ENCODE data around the gene TNS2.
A peak's percentile ranks its signal among the peaks of the same experiment; 100 is the strongest.

Gene TNS2, protein sequence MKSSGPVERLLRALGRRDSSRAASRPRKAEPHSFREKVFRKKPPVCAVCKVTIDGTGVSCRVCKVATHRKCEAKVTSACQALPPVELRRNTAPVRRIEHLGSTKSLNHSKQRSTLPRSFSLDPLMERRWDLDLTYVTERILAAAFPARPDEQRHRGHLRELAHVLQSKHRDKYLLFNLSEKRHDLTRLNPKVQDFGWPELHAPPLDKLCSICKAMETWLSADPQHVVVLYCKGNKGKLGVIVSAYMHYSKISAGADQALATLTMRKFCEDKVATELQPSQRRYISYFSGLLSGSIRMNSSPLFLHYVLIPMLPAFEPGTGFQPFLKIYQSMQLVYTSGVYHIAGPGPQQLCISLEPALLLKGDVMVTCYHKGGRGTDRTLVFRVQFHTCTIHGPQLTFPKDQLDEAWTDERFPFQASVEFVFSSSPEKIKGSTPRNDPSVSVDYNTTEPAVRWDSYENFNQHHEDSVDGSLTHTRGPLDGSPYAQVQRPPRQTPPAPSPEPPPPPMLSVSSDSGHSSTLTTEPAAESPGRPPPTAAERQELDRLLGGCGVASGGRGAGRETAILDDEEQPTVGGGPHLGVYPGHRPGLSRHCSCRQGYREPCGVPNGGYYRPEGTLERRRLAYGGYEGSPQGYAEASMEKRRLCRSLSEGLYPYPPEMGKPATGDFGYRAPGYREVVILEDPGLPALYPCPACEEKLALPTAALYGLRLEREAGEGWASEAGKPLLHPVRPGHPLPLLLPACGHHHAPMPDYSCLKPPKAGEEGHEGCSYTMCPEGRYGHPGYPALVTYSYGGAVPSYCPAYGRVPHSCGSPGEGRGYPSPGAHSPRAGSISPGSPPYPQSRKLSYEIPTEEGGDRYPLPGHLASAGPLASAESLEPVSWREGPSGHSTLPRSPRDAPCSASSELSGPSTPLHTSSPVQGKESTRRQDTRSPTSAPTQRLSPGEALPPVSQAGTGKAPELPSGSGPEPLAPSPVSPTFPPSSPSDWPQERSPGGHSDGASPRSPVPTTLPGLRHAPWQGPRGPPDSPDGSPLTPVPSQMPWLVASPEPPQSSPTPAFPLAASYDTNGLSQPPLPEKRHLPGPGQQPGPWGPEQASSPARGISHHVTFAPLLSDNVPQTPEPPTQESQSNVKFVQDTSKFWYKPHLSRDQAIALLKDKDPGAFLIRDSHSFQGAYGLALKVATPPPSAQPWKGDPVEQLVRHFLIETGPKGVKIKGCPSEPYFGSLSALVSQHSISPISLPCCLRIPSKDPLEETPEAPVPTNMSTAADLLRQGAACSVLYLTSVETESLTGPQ (N-terminal part only)

DNA sequence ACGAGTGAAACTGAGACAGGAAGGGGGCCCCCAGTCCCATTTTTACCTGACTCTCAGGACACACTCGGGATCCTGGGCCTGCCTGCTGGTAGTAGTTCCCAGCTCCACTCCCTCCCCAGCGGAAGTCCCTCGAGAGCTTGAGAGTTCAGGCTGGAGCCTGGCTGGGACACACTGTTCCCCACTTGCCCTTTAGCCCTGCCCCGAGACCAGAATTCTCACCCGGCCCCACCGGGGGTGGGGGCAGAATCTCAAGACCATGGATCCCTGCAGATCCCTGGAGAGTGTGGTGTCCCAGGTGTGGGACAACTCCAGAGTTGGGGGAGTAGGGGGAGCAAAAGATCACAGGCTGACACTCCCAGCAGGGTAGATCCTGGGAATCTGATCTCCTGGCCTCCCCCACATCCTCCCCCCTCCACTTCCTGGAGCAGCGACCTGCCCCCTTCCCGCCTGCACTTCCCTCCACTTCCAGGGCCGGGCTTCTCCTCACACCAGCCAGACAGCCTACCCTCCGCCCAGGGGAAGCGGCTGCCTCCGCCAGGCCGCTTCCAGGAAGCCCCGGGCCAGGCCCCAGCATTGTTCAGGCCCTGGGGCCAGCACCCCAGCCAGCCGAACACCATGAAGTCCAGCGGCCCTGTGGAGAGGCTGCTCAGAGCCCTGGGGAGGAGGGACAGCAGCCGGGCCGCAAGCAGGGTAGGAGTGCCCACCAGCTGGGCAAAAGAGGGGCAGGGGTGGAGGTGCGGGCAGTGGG is at the start of gene TNS2:
TSS of gene TNS2 (plus strand) at position 495 of the 748 bp plus-strand sequence. CDS start at position 616, 121 bp downstream.
- H3K9me3 Mint-ChIP-seq = no peaks in the 10 kb centered on the region
- H3K36me3 Mint-ChIP-seq (ENCODE audit: low read depth) = peaks cover 1% of the 10 kb centered on the region
- peak; percentile 69 for DNase-seq
- H3K4me1 Mint-ChIP-seq = peaks cover 80% of the 10 kb centered on the region
- H3K27me3 Mint-ChIP-seq (ENCODE audit: low read depth, poor library complexity) = peaks cover 7% of the 10 kb centered on the region
- TF ChIP-seq CTCF (IDR thresholded peaks at IDR 0.05) = no peak
- peak within 1 kb of the TSS; percentile 82 for H3K4me3 Mint-ChIP-seq
- peak within 1 kb of the TSS; percentile 99 for H3K27ac Mint-ChIP-seq

DNA sequence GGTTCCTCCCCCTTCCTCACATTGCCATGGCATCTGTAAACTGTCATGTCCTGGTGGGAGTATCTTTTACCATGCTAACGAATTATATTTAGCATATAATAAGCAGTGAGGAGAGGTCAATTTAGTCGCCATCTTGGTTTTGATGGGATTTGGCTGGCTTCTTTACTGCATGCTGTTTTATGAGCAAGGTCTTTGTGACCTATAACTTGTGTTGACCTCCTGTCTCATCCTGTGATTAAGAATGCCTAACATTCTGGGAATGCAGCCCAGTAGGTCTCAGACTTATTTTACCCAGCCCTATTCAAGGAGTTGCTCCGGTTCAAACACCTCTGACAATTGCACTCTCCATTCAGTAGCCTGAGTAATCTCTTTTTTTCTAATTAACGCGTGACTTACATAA is 45.7 kb upstream of the TNS2 start:
- peaks cover 41% of the 10 kb centered on the region for H3K4me1 Mint-ChIP-seq
- H3K4me3 Mint-ChIP-seq = peak overlapping the region; percentile 97
- no peak for TF ChIP-seq CTCF (IDR thresholded peaks at IDR 0.05)
- H3K9me3 Mint-ChIP-seq = no peaks in the 10 kb centered on the region
- no peak overlapping the region for H3K27ac Mint-ChIP-seq
- H3K27me3 Mint-ChIP-seq (ENCODE audit: low read depth, poor library complexity) = peaks cover 11% of the 10 kb centered on the region
- no peak for DNase-seq
- peaks cover 13% of the 10 kb centered on the region for H3K36me3 Mint-ChIP-seq (ENCODE audit: low read depth)

GRCh38 chr12:53004582-53004981 is 45.3 kb upstream of the TNS2 start:
- Mint-ChIP-seq H3K27me3 (ENCODE audit: low read depth, poor library complexity) (peaks cover 9% of the 10 kb centered on the region), H3K4me3 (peak overlapping the region; percentile 97), H3K36me3 (ENCODE audit: low read depth) (peaks cover 16% of the 10 kb centered on the region), H3K4me1 (peaks cover 43% of the 10 kb centered on the region), H3K9me3 (no peaks in the 10 kb centered on the region), H3K27ac (peak overlapping the region; percentile 11)
- DNase-seq = no peak
- TF ChIP-seq CTCF (IDR thresholded peaks at IDR 0.05) = no peak

DNA sequence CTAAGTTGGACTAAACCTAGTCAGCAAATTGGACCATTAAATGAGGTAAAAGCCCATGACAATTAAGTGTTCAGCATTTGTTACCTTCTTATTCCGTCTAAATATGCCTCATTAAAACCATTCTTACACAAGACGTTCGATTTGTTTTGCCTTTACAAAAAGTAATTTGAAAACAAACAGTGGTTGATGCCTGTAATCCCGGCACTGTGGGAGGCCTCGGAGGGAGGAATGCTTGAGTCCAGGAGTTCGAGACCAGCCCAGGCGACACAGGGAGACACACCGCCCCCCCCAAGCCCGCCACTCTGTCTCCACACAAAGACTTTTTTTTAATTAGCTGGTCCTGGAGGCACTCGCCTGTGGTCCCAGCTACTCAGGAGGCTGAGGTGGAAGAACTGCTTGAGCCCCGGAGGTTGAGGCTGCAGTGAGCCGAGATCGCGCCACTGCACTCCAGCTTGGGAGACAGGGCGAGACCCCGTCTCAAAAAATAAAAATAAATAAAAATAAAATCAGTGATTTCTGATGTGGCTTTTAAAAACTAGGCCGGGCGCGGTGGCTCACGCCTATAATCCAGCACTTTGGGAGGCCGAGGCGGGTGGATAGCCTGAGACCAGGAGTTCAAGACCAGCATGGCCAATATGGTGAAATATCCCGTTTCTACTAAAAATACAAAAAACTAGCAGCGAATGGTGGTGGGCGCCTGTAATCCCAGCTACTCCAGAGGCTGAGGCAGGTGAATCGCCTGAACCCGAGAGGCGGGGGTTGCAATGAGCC is 44.5 kb upstream of the TNS2 start:
- Mint-ChIP-seq H3K9me3 (peaks cover 6% of the 10 kb centered on the region), H3K27me3 (ENCODE audit: low read depth, poor library complexity) (peaks cover 4% of the 10 kb centered on the region), H3K4me3 (peak overlapping the region; percentile 97), H3K4me1 (peaks cover 51% of the 10 kb centered on the region), H3K27ac (peak overlapping the region; percentile 99), H3K36me3 (ENCODE audit: low read depth) (peaks cover 24% of the 10 kb centered on the region)
- TF ChIP-seq CTCF (IDR thresholded peaks at IDR 0.05) = no peak
- peak; percentile 26 for DNase-seq

All from nephron progenitor cell (in vitro differentiated cells).